Measurements from ENCODE around the gene EEFSEC. TPM values are rescaled to one million over a fixed set of nuclear protein-coding genes. Genes with fewer than 3 reads are reported as not detected.

Gene EEFSEC
- total and polyA plus RNA-seq, 2 of the 8 experiments (the other 6 are each of a cell fraction or from before 2014, with no cell fraction given) = 13.1 to 19.8 TPM

DNA sequence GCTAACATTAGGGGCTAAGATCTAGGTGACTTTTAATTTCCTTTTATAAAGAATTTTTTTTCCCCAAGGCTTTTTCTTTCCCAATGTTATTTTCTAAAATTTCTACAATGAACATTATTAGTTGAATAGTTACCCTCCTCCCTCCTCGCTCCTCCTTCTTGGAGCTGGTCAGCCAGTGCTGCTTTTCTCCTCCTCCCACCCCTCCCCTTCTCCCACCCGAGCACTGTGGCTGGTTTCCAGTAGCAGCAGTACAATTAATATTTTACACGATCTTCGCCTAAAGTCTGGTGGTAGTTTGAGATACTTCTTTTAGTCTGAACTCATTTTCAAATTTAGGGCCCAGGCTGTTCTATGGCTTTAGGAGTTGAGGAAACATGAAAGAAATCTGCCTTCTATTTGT is 41.6 kb downstream of the EEFSEC start (continued):
- TF ChIP-seq CHD7 (IDR thresholded peaks at IDR 0.05; ENCODE audit: insufficient replicate concordance, low read length) (no peak), ASH2L (IDR thresholded peaks at IDR 0.05; ENCODE audit: low read length) (no peak), KDM4A (IDR thresholded peaks at IDR 0.05; ENCODE audit: low read depth, low read length, severe bottlenecking) (no peak), CEBPB (IDR thresholded peaks at IDR 0.05; ENCODE audit: low read depth, low read length) (no peak), SUZ12 (IDR thresholded peaks at IDR 0.05; ENCODE audit: low read length) (no peak)
- TF ChIP-seq, protein P1, sequence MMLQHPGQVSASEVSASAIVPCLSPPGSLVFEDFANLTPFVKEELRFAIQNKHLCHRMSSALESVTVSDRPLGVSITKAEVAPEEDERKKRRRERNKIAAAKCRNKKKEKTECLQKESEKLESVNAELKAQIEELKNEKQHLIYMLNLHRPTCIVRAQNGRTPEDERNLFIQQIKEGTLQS (IDR thresholded peaks at IDR 0.05; ENCODE audit: insufficient read depth, low read depth, low read length) = no peak
- TF ChIP-seq, protein P2, sequence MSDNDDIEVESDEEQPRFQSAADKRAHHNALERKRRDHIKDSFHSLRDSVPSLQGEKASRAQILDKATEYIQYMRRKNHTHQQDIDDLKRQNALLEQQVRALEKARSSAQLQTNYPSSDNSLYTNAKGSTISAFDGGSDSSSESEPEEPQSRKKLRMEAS (IDR thresholded peaks at IDR 0.05) = no peak
